Fibroblast of mammary gland (primary cell): Measurements from ENCODE around the gene UGDH.

Experiments
- DNase-seq: peaks from one replicate; pipeline ENCODE4 v3.0.0-alpha.2; 2010; ENCODE audit warnings: low read depth
- H3K4me3 ChIP-seq: 2 replicates; pipeline ENCODE4 v1.5.1; 2011; ENCODE audit warnings: low read depth, mild to moderate bottlenecking, low read length, moderate library complexity; ENCODE audit not compliant: control insufficient read depth
- CTCF ChIP-seq: conservative IDR thresholded peaks from 2 replicates; pipeline ENCODE4 v1.5.1; 2011; ENCODE audit warnings: low read depth, low read length, inconsistent platforms; ENCODE audit not compliant: control insufficient read depth, insufficient read depth

Gene UGDH

GRCh38 chr4:39452860-39453587, 74.2 kb downstream of the UGDH start:
- no peak for DNase-seq
- no peak overlapping the region for H3K4me3 ChIP-seq
- TF ChIP-seq CTCF, result no peak

DNA sequence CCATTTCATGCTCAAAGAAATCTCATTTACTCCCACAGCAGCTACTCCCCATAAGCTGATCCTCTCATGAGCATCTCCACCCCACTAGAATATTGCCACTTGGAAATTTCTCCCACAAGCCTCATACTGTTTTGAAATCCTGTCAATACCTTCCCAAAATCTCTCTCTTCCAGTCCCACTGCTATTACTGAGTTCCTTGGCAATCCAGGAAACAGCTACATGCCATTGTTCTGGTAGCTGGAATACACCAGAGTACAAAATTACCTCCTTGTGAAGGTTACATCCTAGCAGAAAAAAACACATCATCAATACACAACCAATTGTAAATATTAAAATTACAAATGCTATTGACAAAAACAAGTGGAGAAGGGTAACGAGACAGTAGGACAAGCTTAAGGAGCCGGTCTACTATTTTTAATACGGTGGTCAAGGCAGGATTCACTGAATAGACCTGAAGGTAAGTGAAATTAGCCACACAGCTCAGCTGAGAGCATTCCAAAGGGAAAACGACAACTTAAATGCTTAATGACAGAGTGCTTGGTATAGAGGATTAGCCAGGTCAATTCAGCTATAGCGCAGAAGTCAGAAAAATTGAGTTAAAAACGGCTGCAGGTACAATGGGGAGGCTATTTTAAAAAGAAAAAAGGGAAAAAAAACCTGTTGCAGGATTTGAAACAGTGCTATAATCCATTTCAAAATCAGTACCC, 74.9 kb downstream of the UGDH start:
- no peak for TF ChIP-seq CTCF
- DNase-seq, result no peak
- no peak overlapping the region for H3K4me3 ChIP-seq

GRCh38 chr4:39451423-39452023, 75.7 kb downstream of the UGDH start:
- no peak overlapping the region for H3K4me3 ChIP-seq
- TF ChIP-seq CTCF, result no peak
- no peak for DNase-seq

- no peak for TF ChIP-seq CTCF
- H3K4me3 ChIP-seq, result no peak overlapping the region
- DNase-seq, result no peak
Measured at GRCh38 chr4:39450618-39451017, 76.6 kb downstream of the UGDH start.
